ENCODE measurements around the gene SLC22A23.

SLC22A23 gene

DNA sequence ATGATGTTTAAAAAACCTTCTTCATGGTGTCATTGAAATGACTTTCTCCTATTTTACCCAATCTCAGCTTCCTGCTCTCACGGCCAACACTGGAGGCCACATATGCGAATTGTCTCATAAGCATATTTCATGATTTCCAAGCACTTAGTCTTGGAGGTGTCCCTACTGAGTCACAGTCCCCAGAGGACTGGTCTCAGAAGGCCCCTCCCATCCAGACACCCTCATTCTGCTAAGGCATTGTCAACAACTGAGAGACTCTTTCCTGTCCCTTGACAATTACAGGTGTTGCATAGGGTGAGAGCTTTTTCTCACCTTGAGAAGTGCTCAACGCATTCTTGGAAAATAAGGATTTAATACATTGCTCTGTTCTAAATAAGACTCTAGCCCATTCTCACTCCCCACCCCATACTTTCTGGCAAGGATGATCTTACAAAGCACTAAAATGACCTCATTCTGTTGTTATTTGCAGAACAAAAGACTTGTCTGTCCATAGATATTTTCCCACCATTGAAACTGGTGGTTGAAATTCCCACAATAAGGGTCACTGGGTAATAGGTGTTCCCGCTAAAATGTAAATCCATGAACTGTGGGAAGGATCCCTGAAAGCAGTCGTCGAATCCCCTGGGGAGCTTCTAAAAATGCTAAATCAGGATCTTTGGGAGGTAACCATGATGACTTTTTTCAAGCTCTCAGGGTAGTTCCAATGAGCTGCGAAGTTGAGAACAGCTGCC is 32.3 kb upstream of the SLC22A23 start:
- Histone ChIP-seq H3K27me3 (ENCODE audit: insufficient read depth, low read length) (no peaks in the 10 kb centered on the region), H2AFZ (ENCODE audit: low read depth, low read length) (no peak overlapping the region), H3K4me1 (ENCODE audit: insufficient read depth, low read length) (peaks cover 20% of the 10 kb centered on the region), H3K9me3 (ENCODE audit: low read length) (no peaks in the 10 kb centered on the region), H3K36me3 (ENCODE audit: insufficient read depth, low read length) (no peaks in the 10 kb centered on the region), H3K4me3 (ENCODE audit: low read length) (no peak overlapping the region)

DNA sequence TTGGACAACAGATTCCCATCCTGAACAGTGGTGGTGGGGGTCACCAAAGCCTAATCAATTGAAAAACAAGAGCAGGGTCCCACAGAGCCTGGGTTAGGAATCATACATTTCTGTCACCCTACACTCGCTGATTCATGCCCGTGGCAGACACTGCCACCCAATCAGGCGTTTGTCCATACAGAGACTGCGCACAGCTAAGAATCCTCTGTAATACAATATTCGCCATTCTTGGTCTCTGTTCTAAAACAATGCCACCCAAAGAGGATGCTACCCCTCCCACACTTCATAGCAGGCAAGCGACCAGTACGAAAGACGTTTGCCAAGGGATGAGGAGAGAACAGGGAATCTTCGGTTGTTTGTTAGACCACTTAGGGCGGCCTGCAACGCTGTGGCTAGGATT is 28.1 kb upstream of the SLC22A23 start:
- Histone ChIP-seq H3K4me1 (ENCODE audit: insufficient read depth, low read length) (peaks cover 24% of the 10 kb centered on the region), H3K27me3 (ENCODE audit: insufficient read depth, low read length) (no peaks in the 10 kb centered on the region), H2AFZ (ENCODE audit: low read depth, low read length) (no peak overlapping the region), H3K9me3 (ENCODE audit: low read length) (peaks cover 3% of the 10 kb centered on the region), H3K4me3 (ENCODE audit: low read length) (no peak overlapping the region), H3K36me3 (ENCODE audit: insufficient read depth, low read length) (no peaks in the 10 kb centered on the region)

DNA sequence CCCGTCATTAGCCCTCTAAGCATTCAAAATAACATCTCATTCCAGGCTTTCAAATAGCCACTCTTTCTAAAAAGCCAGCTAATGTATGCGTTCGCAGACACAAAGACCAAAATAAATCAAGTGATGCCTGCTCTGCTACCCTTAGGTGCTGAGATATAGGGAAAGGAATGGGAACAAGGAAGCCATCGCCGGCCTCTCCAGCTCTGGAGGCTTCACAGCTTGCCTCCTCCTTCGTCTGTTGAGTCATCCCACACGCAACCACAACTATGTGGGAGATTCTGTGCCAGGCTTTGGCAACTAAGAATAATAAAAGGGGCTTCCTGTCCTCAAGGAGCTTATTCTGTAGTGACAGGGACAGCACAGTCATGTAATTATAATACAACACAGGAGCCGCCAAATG is 27.3 kb upstream of the SLC22A23 start:
- no peak overlapping the region for H3K4me3 ChIP-seq (ENCODE audit: low read length)
- H3K36me3 ChIP-seq (ENCODE audit: insufficient read depth, low read length), result no peaks in the 10 kb centered on the region
- no peak overlapping the region for H2AFZ ChIP-seq (ENCODE audit: low read depth, low read length)
- H3K9me3 ChIP-seq (ENCODE audit: low read length), result peaks cover 3% of the 10 kb centered on the region
- H3K27me3 ChIP-seq (ENCODE audit: insufficient read depth, low read length), result no peaks in the 10 kb centered on the region
- H3K4me1 ChIP-seq (ENCODE audit: insufficient read depth, low read length), result peaks cover 16% of the 10 kb centered on the region

DNA sequence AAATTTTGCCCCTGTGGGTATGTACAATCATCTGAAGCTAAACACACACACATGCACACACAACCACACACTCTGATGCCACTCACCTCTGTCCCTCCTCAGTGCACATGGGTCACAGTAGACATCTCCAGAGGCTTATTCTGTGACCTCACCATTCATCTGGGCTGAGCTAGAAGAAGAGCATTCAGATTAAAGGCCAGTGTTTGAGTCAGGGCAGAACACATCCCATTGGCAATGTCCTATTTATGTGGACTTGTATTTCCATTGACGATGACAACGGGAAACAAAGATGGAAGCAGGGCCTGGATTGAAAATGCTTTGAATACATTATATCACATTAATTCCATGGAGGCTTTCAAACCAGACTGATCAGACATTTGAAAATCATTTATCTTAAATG is 26.8 kb upstream of the SLC22A23 start:
- no peaks in the 10 kb centered on the region for H3K27me3 ChIP-seq (ENCODE audit: insufficient read depth, low read length)
- peaks cover 13% of the 10 kb centered on the region for H3K4me1 ChIP-seq (ENCODE audit: insufficient read depth, low read length)
- no peaks in the 10 kb centered on the region for H3K36me3 ChIP-seq (ENCODE audit: insufficient read depth, low read length)
- H2AFZ ChIP-seq (ENCODE audit: low read depth, low read length), result no peak overlapping the region
- H3K9me3 ChIP-seq (ENCODE audit: low read length), result peaks cover 3% of the 10 kb centered on the region
- no peak overlapping the region for H3K4me3 ChIP-seq (ENCODE audit: low read length)

DNA sequence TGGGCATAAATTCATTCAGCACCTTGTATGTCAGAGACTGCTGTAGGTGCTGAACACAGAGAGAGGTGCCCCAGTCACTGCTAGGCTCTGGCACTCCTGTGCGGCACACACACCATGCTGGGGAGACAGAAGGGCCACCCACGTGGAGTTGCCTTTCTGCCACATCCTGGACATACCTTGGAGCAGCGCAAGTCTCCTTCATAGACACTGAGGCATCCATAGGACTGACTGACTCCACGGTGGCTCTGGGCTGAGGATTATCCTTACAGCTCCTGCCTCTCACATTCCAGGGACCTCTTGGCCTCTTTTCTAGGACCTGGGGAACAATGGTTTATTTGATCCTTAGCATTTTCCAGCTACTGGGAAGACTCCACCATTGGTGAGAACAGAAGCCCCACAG is 26.0 kb upstream of the SLC22A23 start:
- Histone ChIP-seq H3K9me3 (ENCODE audit: low read length) (peaks cover 3% of the 10 kb centered on the region), H3K27me3 (ENCODE audit: insufficient read depth, low read length) (no peaks in the 10 kb centered on the region), H3K4me3 (ENCODE audit: low read length) (no peak overlapping the region), H3K36me3 (ENCODE audit: insufficient read depth, low read length) (no peaks in the 10 kb centered on the region), H2AFZ (ENCODE audit: low read depth, low read length) (no peak overlapping the region), H3K4me1 (ENCODE audit: insufficient read depth, low read length) (peaks cover 7% of the 10 kb centered on the region)

DNA sequence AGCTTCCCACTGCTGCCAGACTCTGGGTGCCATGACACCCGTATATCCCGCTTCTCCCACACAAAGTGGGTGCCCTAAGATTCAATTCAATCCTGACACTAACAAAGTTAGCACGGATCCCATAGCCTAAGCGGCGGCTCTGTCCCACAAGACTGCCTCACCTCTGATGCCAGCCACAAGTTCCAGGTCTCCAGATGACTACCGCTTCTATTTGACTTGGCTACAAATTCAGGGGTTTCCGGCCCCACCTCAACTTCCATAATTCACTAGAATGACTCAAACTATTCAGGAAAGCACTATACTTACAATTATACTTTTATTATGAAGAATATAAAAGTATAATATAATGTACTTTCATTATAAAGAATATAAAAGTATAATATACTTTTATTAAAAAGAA is 24.8 kb upstream of the SLC22A23 start:
- peaks cover 3% of the 10 kb centered on the region for H3K9me3 ChIP-seq (ENCODE audit: low read length)
- no peaks in the 10 kb centered on the region for H3K36me3 ChIP-seq (ENCODE audit: insufficient read depth, low read length)

GRCh38 chr6:3480009-3480408 is 23.2 kb upstream of the SLC22A23 start:
- Histone ChIP-seq H3K36me3 (ENCODE audit: insufficient read depth, low read length) (no peaks in the 10 kb centered on the region), H3K4me1 (ENCODE audit: insufficient read depth, low read length) (peaks cover 5% of the 10 kb centered on the region), H2AFZ (ENCODE audit: low read depth, low read length) (no peak overlapping the region), H3K4me3 (ENCODE audit: low read length) (no peak overlapping the region), H3K9me3 (ENCODE audit: low read length) (peaks cover 3% of the 10 kb centered on the region), H3K27me3 (ENCODE audit: insufficient read depth, low read length) (no peaks in the 10 kb centered on the region)

More for the DNA sequence above, 24.8 kb upstream of the SLC22A23 start:
- H3K4me1 ChIP-seq (ENCODE audit: insufficient read depth, low read length), result peaks cover 5% of the 10 kb centered on the region
- no peak overlapping the region for H2AFZ ChIP-seq (ENCODE audit: low read depth, low read length)
- H3K27me3 ChIP-seq (ENCODE audit: insufficient read depth, low read length), result no peaks in the 10 kb centered on the region
- H3K4me3 ChIP-seq (ENCODE audit: low read length), result no peak overlapping the region

DNA sequence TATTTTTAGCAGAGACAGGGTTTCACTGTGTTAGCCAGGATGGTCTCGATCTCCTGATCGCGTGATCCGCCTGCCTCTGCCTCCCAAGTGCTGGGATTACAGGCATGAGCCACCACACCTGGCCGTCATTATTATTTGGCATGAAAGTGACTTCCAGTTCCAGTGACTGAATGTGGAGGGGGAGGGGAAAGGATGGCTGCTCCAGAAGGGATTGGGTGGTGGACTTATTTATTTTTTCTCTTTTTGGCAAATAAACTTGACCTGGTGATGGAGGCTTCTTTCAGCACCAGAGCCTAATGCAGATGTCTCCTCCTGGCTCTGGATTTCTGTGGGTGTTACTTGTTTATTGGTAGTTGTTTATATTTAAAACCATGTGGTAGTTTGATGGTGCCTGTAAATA is 16.9 kb upstream of the SLC22A23 start:
- Histone ChIP-seq H3K27me3 (ENCODE audit: insufficient read depth, low read length) (no peaks in the 10 kb centered on the region), H3K4me1 (ENCODE audit: insufficient read depth, low read length) (peaks cover 10% of the 10 kb centered on the region), H3K9me3 (ENCODE audit: low read length) (peaks cover 2% of the 10 kb centered on the region), H2AFZ (ENCODE audit: low read depth, low read length) (no peak overlapping the region), H3K36me3 (ENCODE audit: insufficient read depth, low read length) (no peaks in the 10 kb centered on the region), H3K4me3 (ENCODE audit: low read length) (no peak overlapping the region)

DNA sequence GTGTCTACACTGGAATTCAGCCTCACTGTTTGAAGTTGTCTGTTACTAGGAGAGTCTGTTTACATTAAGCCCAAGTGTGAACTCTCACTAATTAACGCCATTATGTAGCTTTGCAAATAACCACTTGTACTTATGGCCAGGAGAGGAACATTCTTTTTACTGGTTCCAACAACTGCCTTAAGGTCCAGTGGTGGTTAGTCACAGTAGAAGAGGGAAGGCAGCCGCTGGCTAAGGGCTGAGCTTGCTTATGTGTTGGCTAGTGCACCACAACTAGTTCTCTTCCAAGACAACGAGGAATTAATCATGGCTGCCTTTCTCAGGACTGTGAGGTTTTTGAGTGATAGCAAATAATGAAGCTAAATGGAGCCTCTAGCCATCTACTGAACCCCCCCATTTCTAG is 14.9 kb upstream of the SLC22A23 start:
- peaks cover 2% of the 10 kb centered on the region for H3K9me3 ChIP-seq (ENCODE audit: low read length)

GRCh38 chr6:3471286-3471685 is 14.4 kb upstream of the SLC22A23 start:
- no peak overlapping the region for H2AFZ ChIP-seq (ENCODE audit: low read depth, low read length)
- H3K27me3 ChIP-seq (ENCODE audit: insufficient read depth, low read length), result no peaks in the 10 kb centered on the region
- H3K36me3 ChIP-seq (ENCODE audit: insufficient read depth, low read length), result no peaks in the 10 kb centered on the region
- H3K4me3 ChIP-seq (ENCODE audit: low read length), result no peak overlapping the region
- peaks cover 2% of the 10 kb centered on the region for H3K9me3 ChIP-seq (ENCODE audit: low read length)
- peaks cover 10% of the 10 kb centered on the region for H3K4me1 ChIP-seq (ENCODE audit: insufficient read depth, low read length)

More for the DNA sequence above, 14.9 kb upstream of the SLC22A23 start:
- H3K36me3 ChIP-seq (ENCODE audit: insufficient read depth, low read length), result no peaks in the 10 kb centered on the region
- peaks cover 10% of the 10 kb centered on the region for H3K4me1 ChIP-seq (ENCODE audit: insufficient read depth, low read length)
- no peak overlapping the region for H3K4me3 ChIP-seq (ENCODE audit: low read length)
- no peaks in the 10 kb centered on the region for H3K27me3 ChIP-seq (ENCODE audit: insufficient read depth, low read length)
- H2AFZ ChIP-seq (ENCODE audit: low read depth, low read length), result no peak overlapping the region

GRCh38 chr6:3468585-3468984 is 11.7 kb upstream of the SLC22A23 start:
- Histone ChIP-seq H3K4me3 (ENCODE audit: low read length) (no peak overlapping the region), H3K27me3 (ENCODE audit: insufficient read depth, low read length) (no peaks in the 10 kb centered on the region), H3K4me1 (ENCODE audit: insufficient read depth, low read length) (peaks cover 10% of the 10 kb centered on the region), H3K36me3 (ENCODE audit: insufficient read depth, low read length) (no peaks in the 10 kb centered on the region), H3K9me3 (ENCODE audit: low read length) (peaks cover 2% of the 10 kb centered on the region), H2AFZ (ENCODE audit: low read depth, low read length) (no peak overlapping the region)

DNA sequence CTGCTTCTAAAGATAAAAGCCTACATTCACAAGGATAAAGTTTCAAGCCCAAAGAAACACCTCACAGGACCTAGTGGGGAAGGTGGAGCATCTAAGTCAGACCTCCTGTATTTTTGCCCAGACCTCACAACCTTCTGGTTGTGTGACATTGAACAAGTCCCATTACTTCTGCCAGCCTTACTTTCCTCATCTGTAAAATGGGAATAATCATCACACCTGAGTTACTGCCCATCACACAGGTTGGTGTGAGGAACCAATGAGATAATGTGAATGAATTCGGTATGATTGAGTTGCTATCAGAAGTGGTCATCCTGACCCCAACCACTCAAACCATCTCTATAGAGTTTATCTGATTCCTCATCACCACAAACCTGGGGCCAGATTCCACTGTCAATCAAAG is 11.1 kb upstream of the SLC22A23 start:
- H3K36me3 ChIP-seq (ENCODE audit: insufficient read depth, low read length), result no peaks in the 10 kb centered on the region
- H3K9me3 ChIP-seq (ENCODE audit: low read length), result peaks cover 2% of the 10 kb centered on the region
- H3K27me3 ChIP-seq (ENCODE audit: insufficient read depth, low read length), result no peaks in the 10 kb centered on the region
- H2AFZ ChIP-seq (ENCODE audit: low read depth, low read length), result no peak overlapping the region
- no peak overlapping the region for H3K4me3 ChIP-seq (ENCODE audit: low read length)
- peaks cover 7% of the 10 kb centered on the region for H3K4me1 ChIP-seq (ENCODE audit: insufficient read depth, low read length)

- Histone ChIP-seq H3K4me1 (ENCODE audit: insufficient read depth, low read length) (peaks cover 2% of the 10 kb centered on the region), H3K4me3 (ENCODE audit: low read length) (no peak overlapping the region), H3K27me3 (ENCODE audit: insufficient read depth, low read length) (no peaks in the 10 kb centered on the region), H2AFZ (ENCODE audit: low read depth, low read length) (no peak overlapping the region), H3K9me3 (ENCODE audit: low read length) (no peaks in the 10 kb centered on the region), H3K36me3 (ENCODE audit: insufficient read depth, low read length) (no peaks in the 10 kb centered on the region)
Observed at GRCh38 chr6:3466488-3467219, 9.8 kb upstream of the SLC22A23 start.
